ENCODE results near the gene PHKB.

DNA sequence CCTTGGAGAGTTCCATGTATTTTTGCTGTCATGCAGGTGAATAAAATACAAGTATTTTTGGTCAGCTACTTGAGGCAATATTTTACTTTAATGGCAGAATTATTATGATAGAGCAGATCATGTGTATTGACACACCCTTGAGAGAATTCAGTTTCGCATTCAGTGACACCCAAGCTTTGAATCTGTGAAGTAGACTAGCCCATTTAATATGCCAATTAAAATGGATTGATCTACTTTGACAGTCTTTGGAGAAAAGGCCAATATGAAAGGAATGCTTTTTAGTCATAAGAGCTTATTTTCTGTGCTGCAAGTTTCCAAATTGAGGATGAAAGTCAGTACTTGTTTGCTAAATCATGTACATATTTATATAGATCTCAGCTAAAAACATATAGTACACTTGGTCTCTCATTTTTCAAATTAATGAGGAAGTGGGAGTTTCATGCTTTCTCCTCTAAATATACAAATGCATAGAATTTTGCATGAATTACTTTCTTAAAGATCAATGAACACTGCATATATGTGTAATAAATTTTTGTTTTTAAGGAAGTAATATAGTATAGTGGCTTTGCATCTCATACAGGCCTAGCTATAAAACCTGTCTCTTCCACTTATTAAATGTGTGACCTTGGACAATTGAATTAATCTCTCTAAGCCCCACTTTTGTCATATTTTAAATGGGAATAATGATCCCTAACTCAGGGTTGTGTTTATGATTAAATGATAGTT lies 161.5 kb downstream of the PHKB start:
- no peak for TF ChIP-seq CTCF (optimal IDR thresholded peaks at IDR 0.05 in 1 of 3, IDR thresholded peaks at IDR 0.05 in 1 of 3, conservative IDR thresholded peaks at IDR 0.05 in 1 of 3; ENCODE audit: extremely low read depth in 1 of 3, insufficient read depth in 2 of 3, low read length in 3 of 3)
- TF ChIP-seq EZH2 (IDR thresholded peaks at IDR 0.05; ENCODE audit: low read length) = no peak
